ENCODE data around the gene ADORA2A.

GRCh38 chr22:24408630-24409029 is 18.8 kb upstream of the ADORA2A start:
- no peak for TF ChIP-seq CTCF (IDR thresholded peaks at IDR 0.05; ENCODE audit: low read depth, low read length, poor library complexity, severe bottlenecking)
- no peak for TF ChIP-seq EZH2phosphoT487 (IDR thresholded peaks at IDR 0.05; ENCODE audit: borderline replicate concordance, low read length)
